GM12878 (cell line): ENCODE measurements around the gene ECEL1. TPM values are rescaled to one million over a fixed set of nuclear protein-coding genes. Genes with fewer than 3 reads are reported as not detected.

ENCODE experiments used
- CHD4 ChIP-seq: fragments of 200-600 bp; sonication (generic); IDR thresholded peaks from 2 replicates; pipeline ENCODE4 v1.6.1; 2016; ENCODE audit warnings: mild to moderate bottlenecking
- NFIC ChIP-seq: IDR thresholded peaks from 2 replicates; pipeline ENCODE4 v1.6.1; 2012; ENCODE audit warnings: low read depth, mild to moderate bottlenecking, inconsistent platforms, low read length, moderate library complexity
- NFXL1 ChIP-seq: fragments of 450-650 bp; IDR thresholded peaks from 2 replicates; pipeline ENCODE4 v1.6.1; 2017; ENCODE audit warnings: antibody characterized with exemption, mild to moderate bottlenecking, borderline replicate concordance
- REST ChIP-seq: IDR thresholded peaks from 2 replicates; pipeline ENCODE4 v1.6.1; 2012; ENCODE audit warnings: mild to moderate bottlenecking, low read depth, low read length
- ZNF622 ChIP-seq: fragments of 450-650 bp; IDR thresholded peaks from 2 replicates; pipeline ENCODE4 v1.6.1; 2017; ENCODE audit warnings: mild to moderate bottlenecking, inconsistent platforms
- polyA plus RNA-seq, 11 experiments: library from polyadenylated mRNA; depleted of rRNA in 4 of 11; unstranded in 6 of 11; stranded (reverse) in 5 of 11; fragments of >200 nt; fragmentation: Nextera tagmentation in 4 of 11; fragmentation: Illumina TruSeq in 1 of 11; extraction: Ambion mirVana in 4 of 11; extraction: Trizol in 1 of 11; gene quantifications; 1 replicate in 1 of 11; 2 replicates in 10 of 11; pipeline versions ENCODE4 v1.2.1 to v1.2.3, GENCODE V29; 2011 to 2016; ENCODE audit warnings: inconsistent platforms in 2 of 11, missing spikeins in 2 of 11, low read depth in 1 of 11
- total RNA-seq, 4 experiments: library from RNA; depleted of rRNA in 3 of 4; stranded (reverse); fragments of >200 nt in 3 of 4; fragmentation: Illumina TruSeq in 1 of 4; extraction: Trizol in 1 of 4; gene quantifications; 2 replicates each; pipeline versions ENCODE4 v1.2.1 to v1.2.3, GENCODE V29; 2013 to 2021
- TF ChIP-seq, protein P1 (sequence below): fragments of 450-650 bp; IDR thresholded peaks from 2 replicates; pipeline ENCODE4 v1.6.1; 2017; ENCODE audit warnings: mild to moderate bottlenecking, low read depth, inconsistent platforms; ENCODE audit not compliant: poor library complexity, severe bottlenecking
- TF ChIP-seq, protein P2 (sequence below): fragments of 150-350 bp; IDR thresholded peaks from 2 replicates; pipeline ENCODE4 v1.6.1; 2014; ENCODE audit warnings: mild to moderate bottlenecking, low read depth, low read length

Gene ECEL1
- total and polyA plus RNA-seq, 10 of the 15 experiments (the other 5 are each of a cell fraction or from before 2014, with no cell fraction given), result not detected

GRCh38 chr2:232473467-232473890, 14.2 kb downstream of the ECEL1 start (continued):
- TF ChIP-seq REST (no peak), NFIC (no peak), CHD4 (no peak), NFXL1 (no peak), ZNF622 (no peak)
- TF ChIP-seq, protein P1, sequence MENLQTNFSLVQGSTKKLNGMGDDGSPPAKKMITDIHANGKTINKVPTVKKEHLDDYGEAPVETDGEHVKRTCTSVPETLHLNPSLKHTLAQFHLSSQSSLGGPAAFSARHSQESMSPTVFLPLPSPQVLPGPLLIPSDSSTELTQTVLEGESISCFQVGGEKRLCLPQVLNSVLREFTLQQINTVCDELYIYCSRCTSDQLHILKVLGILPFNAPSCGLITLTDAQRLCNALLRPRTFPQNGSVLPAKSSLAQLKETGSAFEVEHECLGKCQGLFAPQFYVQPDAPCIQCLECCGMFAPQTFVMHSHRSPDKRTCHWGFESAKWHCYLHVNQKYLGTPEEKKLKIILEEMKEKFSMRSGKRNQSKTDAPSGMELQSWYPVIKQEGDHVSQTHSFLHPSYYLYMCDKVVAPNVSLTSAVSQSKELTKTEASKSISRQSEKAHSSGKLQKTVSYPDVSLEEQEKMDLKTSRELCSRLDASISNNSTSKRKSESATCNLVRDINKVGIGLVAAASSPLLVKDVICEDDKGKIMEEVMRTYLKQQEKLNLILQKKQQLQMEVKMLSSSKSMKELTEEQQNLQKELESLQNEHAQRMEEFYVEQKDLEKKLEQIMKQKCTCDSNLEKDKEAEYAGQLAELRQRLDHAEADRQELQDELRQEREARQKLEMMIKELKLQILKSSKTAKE, result no peak
- TF ChIP-seq, protein P2, sequence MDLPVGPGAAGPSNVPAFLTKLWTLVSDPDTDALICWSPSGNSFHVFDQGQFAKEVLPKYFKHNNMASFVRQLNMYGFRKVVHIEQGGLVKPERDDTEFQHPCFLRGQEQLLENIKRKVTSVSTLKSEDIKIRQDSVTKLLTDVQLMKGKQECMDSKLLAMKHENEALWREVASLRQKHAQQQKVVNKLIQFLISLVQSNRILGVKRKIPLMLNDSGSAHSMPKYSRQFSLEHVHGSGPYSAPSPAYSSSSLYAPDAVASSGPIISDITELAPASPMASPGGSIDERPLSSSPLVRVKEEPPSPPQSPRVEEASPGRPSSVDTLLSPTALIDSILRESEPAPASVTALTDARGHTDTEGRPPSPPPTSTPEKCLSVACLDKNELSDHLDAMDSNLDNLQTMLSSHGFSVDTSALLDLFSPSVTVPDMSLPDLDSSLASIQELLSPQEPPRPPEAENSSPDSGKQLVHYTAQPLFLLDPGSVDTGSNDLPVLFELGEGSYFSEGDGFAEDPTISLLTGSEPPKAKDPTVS, result no peak
